Epithelial cell of proximal tubule (primary cell): ENCODE data around the gene LRBA. TPM values are rescaled to one million over a fixed set of nuclear protein-coding genes. Genes with fewer than 3 reads are reported as not detected.

ENCODE experiments used
- DNase-seq: peaks from one replicate; pipeline ENCODE4 v3.0.0-alpha.2; 2011; ENCODE audit warnings: low read depth
- H3K4me3 ChIP-seq: 2 replicates; pipeline ENCODE4 v1.5.1; 2011; ENCODE audit warnings: low read depth, mild to moderate bottlenecking, low read length
- CTCF ChIP-seq: conservative IDR thresholded peaks from 2 replicates; pipeline ENCODE4 v1.5.1; 2012; ENCODE audit warnings: low read depth, mild to moderate bottlenecking, low read length
- total RNA-seq: library from RNA; depleted of rRNA; stranded (reverse); fragments of >200 nt; gene quantifications from 2 replicates; pipeline ENCODE4 v1.2.3, GENCODE V29; 2015

The LRBA gene
- total RNA-seq, 1 donor from 2014 or later, result 58.9 TPM

- H3K4me3 ChIP-seq, result no peak overlapping the region
- no peak for TF ChIP-seq CTCF
- no peak for DNase-seq
Measured at GRCh38 chr4:150384249-150384648, 630.8 kb downstream of the LRBA start.

GRCh38 chr4:150382028-150382427 is 633.1 kb downstream of the LRBA start:
- no peak overlapping the region for H3K4me3 ChIP-seq
- TF ChIP-seq CTCF, result no peak
- no peak for DNase-seq

GRCh38 chr4:150381609-150382008 is 633.5 kb downstream of the LRBA start:
- no peak for TF ChIP-seq CTCF
- no peak for DNase-seq
- no peak overlapping the region for H3K4me3 ChIP-seq

- TF ChIP-seq CTCF, result no peak
- no peak overlapping the region for H3K4me3 ChIP-seq
- DNase-seq, result no peak
Measured at GRCh38 chr4:150381036-150381435, 634.0 kb downstream of the LRBA start.

GRCh38 chr4:150379454-150379853 is 635.6 kb downstream of the LRBA start:
- no peak for TF ChIP-seq CTCF
- H3K4me3 ChIP-seq, result no peak overlapping the region
- DNase-seq, result no peak

- no peak for TF ChIP-seq CTCF
- H3K4me3 ChIP-seq, result no peak overlapping the region
- DNase-seq, result no peak
Measured at GRCh38 chr4:150375025-150375424, 640.1 kb downstream of the LRBA start.

- no peak overlapping the region for H3K4me3 ChIP-seq
- no peak for DNase-seq
- TF ChIP-seq CTCF, result no peak
Measured at GRCh38 chr4:150371869-150372268, 643.2 kb downstream of the LRBA start.
